ENCODE data around the gene WDR20.

WDR20 gene

GRCh38 chr14:102201776-102202175 is 62.1 kb downstream of the WDR20 start:
- no peak for TF ChIP-seq CTCF (IDR thresholded peaks at IDR 0.05; ENCODE audit: low read depth, low read length)

GRCh38 chr14:102202944-102203343 is 63.2 kb downstream of the WDR20 start:
- DNase-seq (ENCODE audit: extremely low read depth, low read depth): no peak
- TF ChIP-seq CTCF (IDR thresholded peaks at IDR 0.05; ENCODE audit: low read depth, low read length): no peak

More at GRCh38 chr14:102201776-102202175, 62.1 kb downstream of the WDR20 start:
- DNase-seq (ENCODE audit: extremely low read depth, low read depth): no peak

GRCh38 chr14:102203382-102203781 is 63.7 kb downstream of the WDR20 start:
- no peak for DNase-seq (ENCODE audit: extremely low read depth, low read depth)
- TF ChIP-seq CTCF (IDR thresholded peaks at IDR 0.05; ENCODE audit: low read depth, low read length): no peak

- no peak for TF ChIP-seq CTCF (IDR thresholded peaks at IDR 0.05; ENCODE audit: low read depth, low read length)
- DNase-seq (ENCODE audit: extremely low read depth, low read depth): no peak
These were observed 65.9 kb downstream of the WDR20 start for GRCh38 chr14:102205560-102205959.

- DNase-seq (ENCODE audit: extremely low read depth, low read depth): no peak
- no peak for TF ChIP-seq CTCF (IDR thresholded peaks at IDR 0.05; ENCODE audit: low read depth, low read length)
These were observed 67.2 kb downstream of the WDR20 start for GRCh38 chr14:102206918-102207317.

GRCh38 chr14:102207831-102208365 is 68.2 kb downstream of the WDR20 start:
- TF ChIP-seq CTCF (IDR thresholded peaks at IDR 0.05; ENCODE audit: low read depth, low read length): no peak
- no peak for DNase-seq (ENCODE audit: extremely low read depth, low read depth)

GRCh38 chr14:102208741-102209140 is 69.0 kb downstream of the WDR20 start:
- no peak for DNase-seq (ENCODE audit: extremely low read depth, low read depth)
- no peak for TF ChIP-seq CTCF (IDR thresholded peaks at IDR 0.05; ENCODE audit: low read depth, low read length)

Data from AG09319 (cell line).